Vagina (tissue), 2 donors: ENCODE measurements around the gene FHIT. TPM values are rescaled to one million over a fixed set of nuclear protein-coding genes. Genes with fewer than 3 reads are reported as not detected.

Experiments used
- DNase-seq, 2 donors: peaks; one replicate each; pipeline ENCODE4 v3.0.0-alpha.2; 2017; ENCODE audit errors: extremely low spot score in 2 of 2
- H3K27ac ChIP-seq: fragments of 200-600 bp; sonication (generic); one replicate; pipeline ENCODE4 v1.5.1; 2019
- H3K27me3 ChIP-seq: fragments of 200-600 bp; sonication (generic); one replicate; pipeline ENCODE4 v1.5.1; 2019
- H3K36me3 ChIP-seq, 2 donors: fragments of 200-600 bp; sonication (generic); one replicate each; pipeline ENCODE4 v1.5.1; 2017 to 2019
- H3K4me1 ChIP-seq: fragments of 200-600 bp; sonication (generic); one replicate; pipeline ENCODE4 v1.5.1; 2019
- H3K4me3 ChIP-seq, 2 donors: fragments of 200-600 bp; sonication (generic); 1 replicate in 1 of 2; 2 replicates in 1 of 2; pipeline ENCODE4 v1.5.1; 2016 to 2019
- H3K9me3 ChIP-seq: fragments of 200-600 bp; sonication (generic); one replicate; pipeline ENCODE4 v1.5.1; 2019
- CTCF ChIP-seq, 3 experiments: fragments of 450-650 bp in 2 of 3; fragments of 200-600 bp in 1 of 3; sonication (generic) in 1 of 3; IDR thresholded peaks; one replicate each; pipeline ENCODE4 v1.5.1; 2017 to 2019; ENCODE audit warnings: antibody characterized with exemption in 3 of 3, mild to moderate bottlenecking in 2 of 3, moderate library complexity in 2 of 3
- POLR2A ChIP-seq, 2 donors: fragments of 450-650 bp; IDR thresholded peaks; one replicate each; pipeline ENCODE4 v1.6.1; 2017; ENCODE audit warnings: antibody characterized with exemption in 2 of 2, mild to moderate bottlenecking in 2 of 2, moderate library complexity in 2 of 2
- POLR2AphosphoS5 ChIP-seq, 2 donors: sonication (generic); formaldehyde crosslinking; IDR thresholded peaks; one replicate each; pipeline ENCODE4 v1.9.0; 2017; ENCODE audit warnings: antibody characterized with exemption in 2 of 2, mild to moderate bottlenecking in 2 of 2, low read depth in 1 of 2; ENCODE audit not compliant: insufficient read depth in 1 of 2
- intact Hi-C: fragments of 100-400 bp; cut with DNase I; formaldehyde crosslinking; loops from one replicate; pipeline ENCODE4 v1.15.1; 2023
- total RNA-seq: library from RNA; depleted of rRNA; stranded (reverse); fragments of >200 nt; gene quantifications from one replicate; pipeline ENCODE4 v1.2.3, GENCODE V29; 2016

The FHIT gene
- total RNA-seq, 1 donor from 2014 or later: 7.9 TPM

DNA sequence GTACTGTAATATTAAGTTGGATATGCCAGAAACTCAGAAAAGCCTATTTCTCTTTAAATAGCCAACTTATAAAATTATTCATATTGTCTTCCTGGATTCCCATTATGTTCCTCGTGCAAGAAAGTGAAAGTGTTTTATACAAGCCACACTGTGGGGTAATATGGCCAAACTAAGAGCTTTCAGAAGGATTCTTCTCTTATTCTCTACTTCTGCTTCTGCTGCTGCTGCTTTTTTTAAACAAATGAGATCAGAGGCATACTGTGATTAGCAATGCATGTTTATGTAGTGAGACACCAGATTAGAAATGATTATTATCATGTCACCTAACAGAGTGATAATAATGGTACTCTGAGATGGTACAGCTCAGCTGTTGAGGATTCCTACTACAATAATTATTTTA, 1174.9 kb downstream of the FHIT start:
- no peak for DNase-seq
- Histone ChIP-seq H3K4me3 (no peak overlapping the region), H3K27me3 (no peaks in the 10 kb centered on the region), H3K9me3 (no peaks in the 10 kb centered on the region), H3K36me3 (no peaks in the 10 kb centered on the region), H3K4me1 (no peaks in the 10 kb centered on the region), H3K27ac (no peak overlapping the region)
- intact Hi-C loops: no loop called here
- TF ChIP-seq POLR2AphosphoS5 (IDR thresholded peaks at IDR 0.05; ENCODE audit: insufficient read depth in 1 of 2, low read depth in 1 of 2) (no peak), CTCF (IDR thresholded peaks at IDR 0.05) (no peak), POLR2A (IDR thresholded peaks at IDR 0.05) (no peak)

DNA sequence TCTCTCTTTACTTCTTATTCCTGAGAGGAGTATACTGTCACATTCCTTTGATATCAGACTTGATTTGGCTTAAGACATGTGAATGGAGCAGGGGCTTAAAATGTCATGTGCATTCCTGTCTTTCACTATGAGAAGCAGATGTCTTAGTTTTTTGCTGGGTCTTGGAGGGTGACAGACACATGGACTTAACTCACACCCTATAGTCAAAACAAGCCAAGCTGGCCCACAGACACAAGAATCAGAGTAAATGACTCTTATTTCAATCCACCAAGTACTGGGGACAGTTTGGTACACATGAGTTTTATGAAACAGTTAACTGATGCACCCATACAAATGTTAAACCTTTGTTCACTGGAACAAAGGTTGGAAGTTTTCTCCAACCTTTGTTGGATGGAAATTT, 1177.3 kb downstream of the FHIT start:
- intact Hi-C loops: no loop called here
- Histone ChIP-seq H3K36me3 (no peaks in the 10 kb centered on the region), H3K4me1 (no peaks in the 10 kb centered on the region), H3K9me3 (no peaks in the 10 kb centered on the region), H3K4me3 (no peak overlapping the region), H3K27ac (no peak overlapping the region), H3K27me3 (no peaks in the 10 kb centered on the region)
- TF ChIP-seq POLR2A (IDR thresholded peaks at IDR 0.05) (no peak), POLR2AphosphoS5 (IDR thresholded peaks at IDR 0.05; ENCODE audit: insufficient read depth in 1 of 2, low read depth in 1 of 2) (no peak), CTCF (IDR thresholded peaks at IDR 0.05) (no peak)
- no peak for DNase-seq

DNA sequence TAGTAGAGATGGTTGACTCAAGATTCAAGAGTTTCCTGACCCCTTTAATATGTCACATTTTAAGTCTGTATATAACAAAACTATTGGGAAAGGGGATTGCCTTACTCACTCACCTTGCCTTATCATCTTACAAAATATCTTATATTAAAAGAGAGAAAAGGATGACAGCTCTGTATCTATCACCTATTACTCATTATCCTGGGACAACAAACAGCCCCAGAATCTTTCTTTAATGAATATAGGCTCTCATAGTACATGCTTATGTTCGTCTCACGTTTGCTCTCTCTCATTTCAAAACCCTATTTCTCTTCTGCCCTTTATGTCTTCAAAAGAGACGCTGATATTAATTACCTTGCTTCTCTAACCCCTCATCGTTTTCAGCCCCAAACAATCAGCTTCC, 1178.0 kb downstream of the FHIT start:
- Histone ChIP-seq H3K27me3 (no peaks in the 10 kb centered on the region), H3K27ac (no peak overlapping the region), H3K36me3 (no peaks in the 10 kb centered on the region), H3K4me1 (no peaks in the 10 kb centered on the region), H3K4me3 (no peak overlapping the region), H3K9me3 (no peaks in the 10 kb centered on the region)
- TF ChIP-seq CTCF (IDR thresholded peaks at IDR 0.05) (no peak), POLR2A (IDR thresholded peaks at IDR 0.05) (no peak), POLR2AphosphoS5 (IDR thresholded peaks at IDR 0.05; ENCODE audit: insufficient read depth in 1 of 2, low read depth in 1 of 2) (no peak)
- intact Hi-C loops: no loop called here
- DNase-seq: no peak

DNA sequence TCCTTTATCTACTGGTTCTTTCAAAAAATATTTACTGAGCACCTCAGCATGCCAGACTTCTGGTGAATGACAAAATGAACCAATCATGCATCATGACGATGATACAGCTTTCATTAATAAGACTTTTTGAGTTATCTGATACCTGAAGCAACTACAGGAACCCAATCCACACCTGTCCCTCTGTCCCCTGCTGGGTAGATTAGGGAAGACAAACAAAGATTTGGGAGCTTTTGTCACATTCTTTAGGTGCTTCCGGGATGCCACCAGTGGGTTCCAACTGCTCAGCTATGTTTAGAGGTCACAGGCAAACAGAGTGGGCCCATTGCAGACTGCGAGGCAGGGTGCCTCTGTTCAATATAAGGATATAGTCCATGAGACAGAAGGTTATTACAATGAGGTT, 1180.9 kb downstream of the FHIT start:
- Histone ChIP-seq H3K36me3 (no peaks in the 10 kb centered on the region), H3K27me3 (no peaks in the 10 kb centered on the region), H3K4me3 (no peak overlapping the region), H3K9me3 (no peaks in the 10 kb centered on the region), H3K4me1 (no peaks in the 10 kb centered on the region), H3K27ac (no peak overlapping the region)
- TF ChIP-seq CTCF (IDR thresholded peaks at IDR 0.05) (no peak), POLR2AphosphoS5 (IDR thresholded peaks at IDR 0.05; ENCODE audit: insufficient read depth in 1 of 2, low read depth in 1 of 2) (no peak), POLR2A (IDR thresholded peaks at IDR 0.05) (no peak)
- intact Hi-C loops: no loop called here
- DNase-seq: no peak

DNA sequence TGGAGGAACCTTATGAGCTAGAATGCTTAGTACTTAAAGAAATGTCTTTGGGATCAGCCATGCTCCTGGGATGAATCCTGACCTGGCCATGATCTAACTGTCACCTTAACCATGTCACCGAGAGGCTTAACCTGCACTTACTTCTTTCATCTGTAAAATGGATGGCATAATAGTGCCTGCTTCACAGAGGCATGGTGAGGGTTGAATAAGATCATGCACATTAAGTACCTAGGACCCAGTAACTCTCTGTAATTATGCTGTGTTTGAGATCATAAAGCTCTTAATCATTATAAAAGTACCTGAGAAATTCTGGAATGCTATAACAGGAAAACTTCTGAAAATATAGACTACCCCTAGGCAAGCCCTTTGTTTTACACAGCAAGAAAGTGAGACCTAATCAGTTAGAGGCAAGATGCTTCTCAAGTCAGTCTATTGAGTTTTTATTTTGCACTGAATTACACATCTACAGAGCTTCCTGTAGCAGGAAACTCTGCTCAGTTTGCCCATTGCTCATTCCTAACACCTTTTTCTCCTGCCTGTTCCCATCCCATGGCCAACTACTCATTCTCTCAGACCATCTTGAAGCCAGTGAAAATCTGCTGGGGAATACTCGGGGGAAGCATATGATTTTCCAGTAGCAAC, 1185.9 kb downstream of the FHIT start:
- no peak overlapping the region for H3K27ac ChIP-seq
- H3K4me3 ChIP-seq: no peak overlapping the region
- H3K9me3 ChIP-seq: no peaks in the 10 kb centered on the region
- intact Hi-C loops: no loop called here
- no peaks in the 10 kb centered on the region for H3K4me1 ChIP-seq
- no peak for DNase-seq
- no peaks in the 10 kb centered on the region for H3K36me3 ChIP-seq
- TF ChIP-seq POLR2AphosphoS5 (IDR thresholded peaks at IDR 0.05; ENCODE audit: insufficient read depth in 1 of 2, low read depth in 1 of 2) (no peak), POLR2A (IDR thresholded peaks at IDR 0.05) (no peak), CTCF (IDR thresholded peaks at IDR 0.05) (no peak)
- H3K27me3 ChIP-seq: no peaks in the 10 kb centered on the region
